T-helper 17 cell (primary cell): ENCODE results near the gene MSANTD2. TPM values are rescaled to one million over a fixed set of nuclear protein-coding genes. Genes with fewer than 3 reads are reported as not detected.
"Not testable (repeated sequence)": the region's sequence is repeated elsewhere in the genome, so short reads cannot be mapped to it uniquely, and the experiment has no call there.

Source experiments
- ATAC-seq: fragments of 150-1000 bp; cut with Tn5 transposase; 2 replicates; pipeline ENCODE4 v1.10.0; 2021; ENCODE audit warnings: mild to moderate bottlenecking, moderate library complexity
- DNase-seq, 3 donors: peaks; one replicate each; pipeline versions ENCODE4 v3.0.0 to v3.0.0-alpha.2; 2020 to 2021
- H3K9me3 ChIP-seq: one replicate; pipeline ENCODE4 v1.7.0; 2013; ENCODE audit warnings: low read length, mild to moderate bottlenecking; ENCODE audit not compliant: control insufficient read depth, poor library complexity, severe bottlenecking
- H3K27ac Mint-ChIP-seq: one replicate; pipeline ENCODE4 v1.8.0; 2022; ENCODE audit warnings: mild to moderate bottlenecking, moderate library complexity, mixed read lengths
- H3K27me3 Mint-ChIP-seq: one replicate; pipeline ENCODE4 v1.8.0; 2022; ENCODE audit warnings: mixed read lengths
- H3K36me3 Mint-ChIP-seq: one replicate; pipeline ENCODE4 v1.8.0; 2022; ENCODE audit warnings: low read depth, mixed read lengths
- H3K4me1 Mint-ChIP-seq: one replicate; pipeline ENCODE4 v1.8.0; 2022; ENCODE audit warnings: mild to moderate bottlenecking, mixed read lengths
- H3K4me3 Mint-ChIP-seq: one replicate; pipeline ENCODE4 v1.8.0; 2022; ENCODE audit warnings: mild to moderate bottlenecking, moderate library complexity, mixed read lengths
- total RNA-seq, 4 donors: library from RNA in 2 of 4; stranded (reverse) in 2 of 4; gene quantifications; one replicate each; pipeline ENCODE4 v1.2.3 and lab custom pipeline; 2022 to 2026

MSANTD2 gene
- total RNA-seq, 2 donors from 2014 or later, result 10.1 to 11.3 TPM

DNA sequence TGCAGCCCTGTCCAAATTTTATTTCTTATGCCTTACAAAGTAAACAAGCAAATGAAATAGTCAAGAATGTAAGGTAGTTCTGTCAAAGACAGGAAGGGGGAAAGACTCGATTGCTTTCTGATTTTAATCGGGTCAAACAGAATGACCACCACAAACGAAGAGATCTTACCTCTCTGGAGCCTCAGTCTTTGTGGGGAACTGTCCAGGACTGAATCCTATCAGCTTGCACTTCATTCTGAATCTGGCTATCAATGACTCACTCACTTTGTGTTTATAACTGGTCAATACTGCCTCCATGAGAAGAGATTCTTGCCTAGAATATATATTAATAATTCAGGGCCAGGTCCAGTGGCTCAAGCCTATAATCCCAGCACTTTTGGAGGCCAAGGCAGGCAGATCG is 17.2 kb downstream of the MSANTD2 start:
- H3K27me3 Mint-ChIP-seq, result no peaks in the 10 kb centered on the region
- H3K36me3 Mint-ChIP-seq, result no peaks in the 10 kb centered on the region
- H3K27ac Mint-ChIP-seq, result no peak overlapping the region
- no peak overlapping the region for H3K4me3 Mint-ChIP-seq
- H3K9me3 ChIP-seq, result no peaks in the 10 kb centered on the region
- DNase-seq (no peak), ATAC-seq (no peak)
- peaks cover 12% of the 10 kb centered on the region for H3K4me1 Mint-ChIP-seq

DNA sequence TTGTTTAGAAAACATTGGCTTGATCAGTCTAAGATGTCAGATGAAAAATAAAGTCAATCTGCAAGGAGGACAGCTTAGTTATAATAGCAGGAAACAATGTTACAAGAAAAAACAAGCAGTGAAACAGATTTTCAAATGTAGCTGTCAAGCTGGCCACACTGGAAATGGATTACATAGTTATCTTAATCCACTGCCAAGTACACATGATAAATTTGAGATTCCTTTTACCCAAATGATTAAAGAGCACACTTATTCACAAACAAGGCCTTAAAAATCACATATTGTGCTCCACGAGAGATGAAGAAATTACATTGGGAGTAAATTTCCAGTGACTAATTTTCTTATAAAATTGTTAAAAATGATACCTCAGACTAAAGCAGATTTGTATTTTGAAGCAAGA is 20.6 kb downstream of the MSANTD2 start:
- no peaks in the 10 kb centered on the region for H3K9me3 ChIP-seq
- no peak overlapping the region for H3K4me3 Mint-ChIP-seq
- H3K36me3 Mint-ChIP-seq, result no peaks in the 10 kb centered on the region
- H3K4me1 Mint-ChIP-seq, result peaks cover 25% of the 10 kb centered on the region
- H3K27me3 Mint-ChIP-seq, result no peaks in the 10 kb centered on the region
- no peak for DNase-seq
- no peak overlapping the region for H3K27ac Mint-ChIP-seq
- ATAC-seq, result no peak

DNA sequence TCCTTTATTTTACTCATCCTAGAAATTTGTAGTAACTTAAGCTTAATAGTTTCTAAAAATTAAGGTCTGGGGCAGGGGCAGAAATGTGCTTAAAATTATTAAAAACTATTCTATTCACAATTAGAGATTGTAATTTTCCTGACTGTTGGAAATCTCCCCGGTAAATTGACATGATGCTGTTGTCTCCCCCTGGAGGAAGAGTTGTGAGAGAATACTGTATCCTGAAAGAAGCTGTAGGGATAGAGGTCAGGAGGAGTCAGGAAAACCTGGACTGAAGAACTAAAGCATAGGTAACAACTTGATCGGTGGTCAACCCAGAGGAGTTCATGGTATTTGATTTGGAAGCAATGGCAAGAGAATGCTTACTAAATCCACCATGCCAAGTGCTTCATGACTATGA is 21.9 kb downstream of the MSANTD2 start:
- Mint-ChIP-seq H3K27me3 (no peaks in the 10 kb centered on the region), H3K36me3 (no peaks in the 10 kb centered on the region), H3K27ac (peak overlapping the region; percentile 75), H3K4me1 (peaks cover 25% of the 10 kb centered on the region), H3K4me3 (no peak overlapping the region)
- no peaks in the 10 kb centered on the region for H3K9me3 ChIP-seq
- ATAC-seq, result no peak
- DNase-seq, result no peak

DNA sequence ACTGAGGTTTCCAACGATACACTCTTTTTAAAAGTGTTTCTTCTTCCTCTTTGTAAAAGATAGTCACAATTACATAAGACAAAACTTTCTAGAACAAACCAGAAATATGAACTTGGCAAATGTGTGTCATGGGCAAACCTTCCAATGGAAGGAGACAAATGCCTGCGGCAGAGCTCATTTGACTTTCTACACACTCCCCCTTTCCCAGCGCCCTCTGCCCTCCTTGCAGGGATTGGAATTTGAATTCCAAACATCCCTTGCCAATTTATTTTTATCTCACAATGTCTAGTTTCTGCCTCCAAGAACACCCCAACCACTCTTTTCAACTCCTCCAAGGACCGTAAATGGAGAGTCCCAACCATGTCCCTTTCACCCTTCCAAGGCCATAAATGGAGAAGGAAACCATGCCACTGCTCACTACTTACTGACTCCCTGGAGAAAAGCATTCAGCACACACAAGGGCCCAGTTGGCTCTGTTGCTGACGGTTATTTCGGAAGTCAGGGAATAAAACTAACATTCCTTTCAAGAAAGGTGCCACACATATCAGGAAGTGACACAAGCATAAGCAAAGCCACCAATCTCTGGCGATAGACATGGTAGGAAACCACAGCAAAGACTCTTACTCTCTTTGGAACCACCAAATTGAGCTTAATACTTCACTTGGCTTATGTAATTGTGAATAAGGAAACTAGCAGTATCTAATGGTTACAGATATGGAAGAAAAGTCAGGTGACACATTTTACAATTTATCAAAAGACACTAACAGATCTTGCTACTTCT is 23.2 kb downstream of the MSANTD2 start:
- Mint-ChIP-seq H3K4me3 (no peak overlapping the region), H3K27me3 (no peaks in the 10 kb centered on the region), H3K27ac (peak overlapping the region; percentile 75), H3K36me3 (no peaks in the 10 kb centered on the region), H3K4me1 (peaks cover 25% of the 10 kb centered on the region)
- ATAC-seq (peak; percentile 64), DNase-seq (no peak)
- H3K9me3 ChIP-seq, result no peaks in the 10 kb centered on the region

DNA sequence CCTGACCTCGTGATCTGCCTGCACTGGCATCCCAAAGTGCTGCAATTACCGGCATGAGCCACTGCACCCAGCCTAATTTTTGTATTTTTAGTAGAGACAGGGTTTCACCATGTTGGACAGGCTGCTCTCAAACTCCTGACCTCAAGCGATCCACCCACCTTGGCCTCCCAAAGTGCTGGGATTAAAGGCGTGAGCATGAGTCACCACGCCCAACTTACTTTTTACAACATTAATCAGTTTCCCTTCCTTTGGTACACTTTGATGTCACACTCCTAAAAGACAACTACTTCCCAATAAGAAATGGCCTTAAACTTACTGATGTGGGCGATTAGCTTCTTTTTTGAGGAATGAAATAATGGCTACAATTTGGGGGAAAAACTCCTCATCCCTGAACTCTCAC is 29.2 kb downstream of the MSANTD2 start:
- DNase-seq, H3K9me3 ChIP-seq, H3K4me3 Mint-ChIP-seq, H3K27me3 Mint-ChIP-seq, H3K36me3 Mint-ChIP-seq, H3K4me1 Mint-ChIP-seq, ATAC-seq, H3K27ac Mint-ChIP-seq: not testable (repeated sequence)

DNA sequence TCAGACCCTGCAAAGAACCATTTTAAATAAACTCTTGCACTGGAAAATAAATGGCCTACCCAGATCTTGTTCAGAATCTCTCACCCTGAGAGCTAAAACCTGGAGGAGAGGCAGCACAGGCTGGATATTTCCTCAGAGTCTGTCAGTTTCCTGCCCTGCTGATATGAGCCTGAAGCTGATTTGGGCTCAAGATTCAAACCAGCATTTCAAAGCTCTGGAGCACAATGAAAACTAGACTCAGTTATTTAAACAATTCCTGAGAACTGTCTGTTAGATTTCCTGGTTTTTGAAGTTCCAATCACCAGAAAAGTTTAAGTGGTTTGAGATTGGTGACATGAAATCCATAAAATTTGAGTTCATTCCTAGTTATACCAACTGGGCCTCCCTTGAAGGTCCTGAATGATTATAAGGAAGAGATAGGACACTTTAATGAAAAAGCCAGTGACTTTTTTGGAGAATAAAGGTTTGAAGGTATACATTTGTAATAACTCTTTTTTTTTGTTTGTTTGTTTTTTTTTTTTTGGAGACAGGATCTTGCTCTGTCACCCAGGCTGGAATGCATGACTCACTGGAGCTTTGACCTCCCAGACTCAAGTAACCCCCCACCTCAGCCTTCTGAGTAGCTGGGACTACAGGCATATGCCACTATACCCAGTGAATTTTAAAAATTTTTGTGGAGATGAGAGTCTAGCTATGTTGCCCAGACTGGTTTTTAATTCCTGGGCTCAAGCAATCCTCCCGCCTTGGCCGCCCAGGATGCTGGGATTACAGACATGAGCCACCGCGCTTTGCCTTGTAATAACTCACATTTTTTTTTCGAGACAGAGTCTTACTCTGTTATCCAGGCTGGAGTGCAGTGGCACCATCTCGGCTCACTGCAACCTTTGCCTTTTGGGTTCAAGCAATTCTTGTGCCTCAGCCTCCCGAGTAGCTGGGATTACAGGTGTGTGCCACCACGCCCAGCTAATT is 30.1 kb downstream of the MSANTD2 start:
- no peaks in the 10 kb centered on the region for H3K36me3 Mint-ChIP-seq
- no peak overlapping the region for H3K27ac Mint-ChIP-seq
- no peaks in the 10 kb centered on the region for H3K27me3 Mint-ChIP-seq
- no peak overlapping the region for H3K4me3 Mint-ChIP-seq
- ATAC-seq, result no peak
- DNase-seq, result no peak
- no peaks in the 10 kb centered on the region for H3K4me1 Mint-ChIP-seq
- no peaks in the 10 kb centered on the region for H3K9me3 ChIP-seq

DNA sequence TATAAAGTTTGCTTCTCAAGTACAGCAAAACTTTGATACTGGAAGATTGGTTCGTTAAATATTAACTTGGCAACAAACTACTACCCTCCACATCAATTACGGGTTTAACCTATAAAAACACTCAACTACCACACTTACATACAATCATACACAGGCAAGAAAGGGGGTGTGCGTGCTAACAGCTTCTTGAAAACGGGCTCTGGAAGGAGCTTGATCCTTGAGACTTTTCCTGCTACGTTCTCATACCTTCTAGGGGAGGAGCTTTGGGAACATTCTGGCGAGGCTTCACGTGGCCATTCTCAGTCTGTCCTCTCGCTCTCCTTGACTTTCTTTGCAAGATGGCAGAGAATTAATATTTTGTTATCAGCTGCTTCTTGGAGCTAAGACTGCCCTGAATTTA is 31.3 kb downstream of the MSANTD2 start:
- Mint-ChIP-seq H3K36me3 (no peaks in the 10 kb centered on the region), H3K27me3 (no peaks in the 10 kb centered on the region)
- no peak for ATAC-seq

DNA sequence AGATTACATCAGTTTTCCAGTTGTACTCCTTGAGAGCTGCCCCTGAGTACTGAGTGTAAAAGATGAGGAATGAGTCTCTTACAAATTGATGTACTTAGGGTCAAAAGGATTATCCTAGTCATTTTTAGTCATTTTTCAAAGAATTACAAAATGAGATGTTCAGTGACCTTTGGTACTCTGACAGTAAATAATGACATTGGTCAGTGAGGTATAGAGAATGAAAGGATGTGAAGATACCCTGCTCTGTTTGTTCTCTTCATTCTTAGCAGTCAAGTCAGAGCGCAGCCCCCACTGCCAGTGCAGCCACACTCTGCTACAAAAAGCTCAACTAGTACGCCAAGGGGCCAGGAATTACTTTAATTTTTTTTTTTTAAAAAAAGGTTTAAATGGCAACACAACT is 34.0 kb downstream of the MSANTD2 start:
- Mint-ChIP-seq H3K27ac (no peak overlapping the region), H3K27me3 (peaks cover under 1% of the 10 kb centered on the region), H3K4me1 (peaks cover 7% of the 10 kb centered on the region), H3K4me3 (no peak overlapping the region), H3K36me3 (no peaks in the 10 kb centered on the region)
- ATAC-seq (no peak), DNase-seq (no peak)
- H3K9me3 ChIP-seq, result no peaks in the 10 kb centered on the region

More for the DNA sequence above, 31.3 kb downstream of the MSANTD2 start:
- H3K4me3 Mint-ChIP-seq, result no peak overlapping the region
- peaks cover under 1% of the 10 kb centered on the region for H3K4me1 Mint-ChIP-seq
- H3K27ac Mint-ChIP-seq, result peak overlapping the region; percentile 6
- no peak for DNase-seq
- H3K9me3 ChIP-seq, result no peaks in the 10 kb centered on the region

DNA sequence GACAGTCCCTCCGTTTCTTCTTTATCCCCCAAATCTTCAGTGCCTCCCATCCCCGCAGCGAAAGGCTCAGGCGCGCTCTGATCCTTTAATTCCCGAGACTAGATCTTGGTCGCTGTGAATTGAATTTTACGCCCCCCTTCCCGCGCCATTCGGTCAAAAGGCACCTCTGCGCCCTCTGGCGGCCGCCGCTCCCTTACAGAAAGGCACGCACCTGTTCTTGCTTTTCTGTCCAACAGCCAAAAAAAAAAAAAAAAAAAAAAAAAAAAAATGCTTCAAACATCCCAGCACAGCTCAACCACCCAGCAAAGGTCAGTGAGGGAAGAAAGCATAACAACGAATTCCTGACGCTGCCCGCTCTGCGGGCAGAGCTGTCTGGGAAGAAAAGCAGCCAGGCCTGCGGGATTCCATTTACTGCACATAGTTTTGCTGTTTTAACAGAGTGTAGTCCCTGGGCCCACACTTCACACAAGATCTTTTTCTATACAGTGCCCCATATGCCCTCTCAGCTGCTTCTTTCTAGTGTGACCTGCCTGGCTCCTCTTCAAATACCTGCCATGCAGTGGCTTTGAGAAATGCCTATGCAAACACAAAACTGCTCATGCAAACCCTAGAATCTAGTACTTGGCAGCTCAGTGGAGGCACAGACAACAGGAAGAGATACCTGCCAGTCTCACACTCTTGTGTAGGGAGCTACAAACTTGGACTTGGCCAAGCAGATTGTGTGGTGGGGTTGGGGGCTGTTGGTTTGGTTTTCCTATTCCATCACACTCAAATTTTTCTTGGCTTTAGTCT is 36.9 kb downstream of the MSANTD2 start:
- Mint-ChIP-seq H3K4me1 (peaks cover 19% of the 10 kb centered on the region), H3K27ac (peak overlapping the region; percentile 78)

DNA sequence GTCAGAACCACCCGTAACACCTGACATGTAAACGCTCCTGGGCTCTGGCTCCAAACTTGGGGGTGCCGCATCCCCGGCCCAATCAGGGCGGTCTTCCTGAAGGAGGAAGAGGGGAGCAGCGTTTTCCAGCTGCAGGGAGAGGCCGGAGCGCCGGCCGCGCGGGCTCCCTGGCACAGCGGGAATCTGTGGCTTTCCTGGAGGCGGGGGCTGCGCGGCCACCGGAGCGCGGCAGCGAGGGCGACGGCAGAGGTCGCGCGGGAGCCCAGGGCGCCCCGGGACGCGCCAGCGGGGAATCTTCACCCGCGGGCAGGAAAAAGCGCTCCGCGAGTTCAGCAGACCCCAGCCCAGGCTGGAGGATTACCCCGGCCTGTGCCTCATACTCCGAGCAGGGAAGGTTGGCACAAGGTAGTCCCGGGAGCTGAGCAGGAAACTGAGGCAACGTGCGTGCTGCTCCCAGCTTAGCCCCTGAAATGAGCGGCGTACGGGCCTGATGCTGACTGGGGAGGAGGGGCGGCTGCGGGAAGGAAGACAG is 37.5 kb downstream of the MSANTD2 start:
- Mint-ChIP-seq H3K4me1 (peaks cover 21% of the 10 kb centered on the region), H3K4me3 (peak overlapping the region; percentile 98), H3K36me3 (no peaks in the 10 kb centered on the region), H3K27me3 (peaks cover 32% of the 10 kb centered on the region), H3K27ac (peak overlapping the region; percentile 78)
- ATAC-seq, result peak; percentile 44
- no peak for DNase-seq
- H3K9me3 ChIP-seq, result no peaks in the 10 kb centered on the region

More for the DNA sequence above, 36.9 kb downstream of the MSANTD2 start:
- H3K9me3 ChIP-seq, result no peaks in the 10 kb centered on the region
- peaks cover 25% of the 10 kb centered on the region for H3K27me3 Mint-ChIP-seq
- H3K4me3 Mint-ChIP-seq, result peak overlapping the region; percentile 98
- DNase-seq, result peak; percentile 71 to 85 (median 74)
- peak; percentile 60 for ATAC-seq
- H3K36me3 Mint-ChIP-seq, result no peaks in the 10 kb centered on the region

DNA sequence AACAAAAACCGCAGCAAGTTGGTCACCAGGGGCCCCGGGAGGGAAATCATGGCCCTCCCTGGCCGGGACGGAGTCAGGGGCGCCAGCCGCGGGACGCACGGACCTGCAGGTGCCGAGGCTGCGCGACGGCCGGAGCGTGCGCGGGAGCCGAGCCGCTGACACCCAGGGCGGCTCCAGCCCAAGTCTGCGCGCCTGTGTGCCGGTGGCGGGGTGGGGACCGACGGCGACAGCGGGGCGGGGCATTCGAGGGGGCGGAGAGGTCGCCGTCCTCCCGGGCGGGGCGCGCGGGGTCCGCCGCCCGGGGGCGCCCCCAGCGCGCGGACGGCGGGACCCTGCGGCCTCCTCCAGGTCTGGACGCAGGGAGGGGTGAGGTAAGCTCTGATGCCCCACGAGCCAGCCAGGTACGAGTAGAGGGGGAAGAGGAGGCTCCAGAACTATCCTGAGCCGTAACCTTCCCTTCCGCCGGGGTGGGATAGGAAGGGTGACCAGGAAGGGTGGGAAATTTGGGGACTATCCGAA is 38.0 kb downstream of the MSANTD2 start, which contains the start of gene ESAM:
Gene ESAM, minus strand, starts transcription at position 186 of the 519 bp plus-strand sequence. Its CDS starts 136 bp downstream, at position 50.
- no peaks in the 10 kb centered on the region for H3K9me3 ChIP-seq
- no peaks in the 10 kb centered on the region for H3K36me3 Mint-ChIP-seq
- DNase-seq (peak; percentile 52 to 67 (median 64)), ATAC-seq (peak; percentile 76)
- peaks cover 37% of the 10 kb centered on the region for H3K27me3 Mint-ChIP-seq
- peaks cover 21% of the 10 kb centered on the region for H3K4me1 Mint-ChIP-seq
- H3K4me3 Mint-ChIP-seq, result peak within 1 kb of the TSS; percentile 98
- H3K27ac Mint-ChIP-seq, result peak within 1 kb of the TSS; percentile 78

DNA sequence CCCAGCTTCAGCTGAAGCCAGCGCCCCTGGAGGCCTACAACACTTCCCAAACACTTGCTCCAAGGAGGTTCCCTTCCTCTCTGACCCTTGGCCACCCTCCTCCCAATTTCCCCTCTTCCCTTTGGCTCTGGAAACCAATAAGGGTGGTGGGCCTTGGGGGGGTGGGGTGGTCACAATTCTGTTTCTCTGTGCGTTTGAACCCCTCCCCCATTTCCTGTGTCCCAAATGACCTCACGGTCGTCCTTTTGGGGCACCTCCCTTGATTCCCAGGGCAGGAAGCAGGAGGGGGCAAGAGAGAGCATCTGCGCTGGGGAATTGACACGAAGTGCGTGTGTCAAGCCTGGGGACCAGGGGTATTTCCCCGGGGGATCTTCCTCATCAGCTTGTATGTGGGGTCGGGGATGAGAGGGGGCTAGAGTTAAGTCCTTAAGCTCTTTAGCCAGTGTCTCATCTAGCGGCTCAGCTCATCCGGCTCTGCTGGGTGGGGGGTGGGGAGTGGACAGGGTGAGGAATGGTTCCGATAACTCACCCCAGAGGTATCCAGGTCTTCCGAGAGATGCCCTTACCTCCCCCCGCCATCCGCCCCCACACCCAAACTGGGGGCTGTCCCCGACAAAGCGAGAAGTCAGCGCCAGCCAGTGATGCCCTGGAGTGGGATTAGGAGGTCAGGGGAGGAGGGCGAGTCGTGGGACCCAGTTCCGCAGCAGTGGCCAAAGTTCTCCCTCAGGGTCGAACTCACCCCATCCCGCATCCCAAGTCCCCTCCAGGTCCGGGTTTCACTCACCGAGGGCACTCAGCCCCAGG is 38.7 kb downstream of the MSANTD2 start:
- peaks cover 44% of the 10 kb centered on the region for H3K27me3 Mint-ChIP-seq
- no peak overlapping the region for H3K27ac Mint-ChIP-seq
- no peak for DNase-seq
- peaks cover 6% of the 10 kb centered on the region for H3K36me3 Mint-ChIP-seq
- H3K4me3 Mint-ChIP-seq, result peak overlapping the region; percentile 98
- ATAC-seq, result no peak
- H3K9me3 ChIP-seq, result no peaks in the 10 kb centered on the region
- peaks cover 21% of the 10 kb centered on the region for H3K4me1 Mint-ChIP-seq
